ENCODE measurements around the gene TUT4.

DNA sequence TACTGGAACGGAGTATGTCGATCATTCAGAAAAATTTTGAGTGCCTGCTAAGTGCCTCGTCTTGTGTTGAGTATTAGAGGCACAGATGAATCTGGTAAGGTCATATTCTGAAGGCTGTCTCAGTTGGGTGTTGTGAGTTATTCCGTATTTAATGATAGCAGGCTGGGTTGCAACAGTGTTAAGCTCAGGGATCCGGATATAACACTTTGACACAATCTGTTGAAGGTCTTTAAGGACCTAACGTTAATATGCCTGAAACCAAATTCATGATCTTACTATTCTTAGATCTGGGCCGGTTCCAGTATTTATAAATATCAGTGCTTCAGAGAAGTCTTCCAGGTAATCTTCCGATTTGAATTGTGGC lies 147.9 kb downstream of the TUT4 start:
- TF ChIP-seq EZH2 (IDR thresholded peaks at IDR 0.05; ENCODE audit: insufficient read depth, poor library complexity, severe bottlenecking) (no peak), EZH2phosphoT487 (IDR thresholded peaks at IDR 0.05; ENCODE audit: insufficient read depth, low read depth) (no peak)
